ENCODE measurements around the gene USPL1.

GRCh38 chr13:30648522-30649012, 30.8 kb downstream of the USPL1 start:
- TF ChIP-seq CTCF (tag by site-specific recombination; IDR thresholded peaks at IDR 0.05) (no peak), ZIC2 (tag by site-specific recombination; IDR thresholded peaks at IDR 0.05) (no peak), PRDM2 (tag by site-specific recombination; IDR thresholded peaks at IDR 0.05; ENCODE audit: borderline replicate concordance) (no peak), ZNF521 (tag by site-specific recombination; IDR thresholded peaks at IDR 0.05) (no peak), GLI4 (tag by site-specific recombination; IDR thresholded peaks at IDR 0.05) (no peak), KLF9 (tag by site-specific recombination; IDR thresholded peaks at IDR 0.05; ENCODE audit: low read depth) (no peak), TCF7L2 (IDR thresholded peaks at IDR 0.05; ENCODE audit: borderline replicate concordance, low read depth, low read length) (no peak), ZNF266 (tag by site-specific recombination; IDR thresholded peaks at IDR 0.05; ENCODE audit: low read depth) (no peak), ZBTB21 (tag by site-specific recombination; IDR thresholded peaks at IDR 0.05) (no peak), REPIN1 (tag by site-specific recombination; IDR thresholded peaks at IDR 0.05; ENCODE audit: low read depth) (no peak), ZNF76 (tag by site-specific recombination; IDR thresholded peaks at IDR 0.05; ENCODE audit: borderline replicate concordance, low read depth) (no peak), ZNF19 (tag by site-specific recombination; IDR thresholded peaks at IDR 0.05; ENCODE audit: low read depth) (no peak), ZNF274 (IDR thresholded peaks at IDR 0.05; ENCODE audit: low read length) (no peak), ZNF274 (tag by site-specific recombination; IDR thresholded peaks at IDR 0.05; ENCODE audit: borderline replicate concordance) (no peak), PRDM6 (tag by site-specific recombination; IDR thresholded peaks at IDR 0.05) (no peak)
